Left colon (tissue), 2 donors: ENCODE results near the gene NXN. TPM values are rescaled to one million over a fixed set of nuclear protein-coding genes. Genes with fewer than 3 reads are reported as not detected.
"Not testable (repeated sequence)": the region's sequence is repeated elsewhere in the genome, so short reads cannot be mapped to it uniquely, and the experiment has no call there.

Experiments used
- ATAC-seq: fragments of 200-7000 bp; cut with Tn5 transposase; one replicate; pipeline ENCODE4 v1.9.1; 2020; ENCODE audit warnings: mild to moderate bottlenecking, moderate library complexity
- DNase-seq, 2 donors: peaks; one replicate each; pipeline ENCODE4 v3.0.0-alpha.2; 2020
- intact Hi-C, 2 donors: fragments of 100-400 bp; cut with DNase I in 1 of 2; cut with micrococcal nuclease in 1 of 2; formaldehyde crosslinking; loops; one replicate each; pipeline versions ENCODE4 v1.11.2 to v1.14.0; 2022; cut with DNase I, micrococcal nuclease
- total RNA-seq, 2 donors: library from RNA; stranded (reverse); fragmentation: NEBNext Ultra II Directional; extraction: Animal tissue kit (Norgen Biotek cat#: 25700); gene quantifications; one replicate each; pipeline ENCODE4 v1.2.1, GENCODE V29; 2021
- donor health status: DM: no; HTN: no; CAD: no.
- donor health status: DM: yes; HTN: yes; CAD: no.

Gene NXN
- total RNA-seq, 2 donors from 2014 or later: 3.9 to 14.5 TPM

- DNase-seq (no peak), ATAC-seq (no peak)
- intact Hi-C loops: no loop called here
These were observed 46.1 kb downstream of the NXN start for GRCh38 chr17:933312-934073.

DNA sequence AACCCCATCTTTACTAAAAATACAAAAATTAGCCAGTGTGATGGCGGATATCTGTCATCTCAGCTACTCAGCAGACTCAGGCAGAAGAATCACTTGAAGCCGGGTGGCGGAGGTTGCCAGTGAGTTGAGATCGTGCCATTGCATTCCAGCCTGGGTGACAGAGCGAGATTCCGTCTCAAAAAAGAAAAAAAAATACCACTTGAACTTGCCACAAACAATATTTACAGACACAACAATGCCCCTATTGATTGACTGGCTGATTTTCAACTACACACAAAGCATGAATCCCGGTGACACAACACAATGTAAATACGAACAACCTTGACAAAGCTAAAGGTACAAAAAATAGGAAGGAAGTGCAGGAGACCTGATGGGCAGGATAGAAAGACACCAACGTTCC is 49.3 kb downstream of the NXN start:
- ATAC-seq (no peak), DNase-seq (no peak)
- intact Hi-C loops: no loop called here

DNA sequence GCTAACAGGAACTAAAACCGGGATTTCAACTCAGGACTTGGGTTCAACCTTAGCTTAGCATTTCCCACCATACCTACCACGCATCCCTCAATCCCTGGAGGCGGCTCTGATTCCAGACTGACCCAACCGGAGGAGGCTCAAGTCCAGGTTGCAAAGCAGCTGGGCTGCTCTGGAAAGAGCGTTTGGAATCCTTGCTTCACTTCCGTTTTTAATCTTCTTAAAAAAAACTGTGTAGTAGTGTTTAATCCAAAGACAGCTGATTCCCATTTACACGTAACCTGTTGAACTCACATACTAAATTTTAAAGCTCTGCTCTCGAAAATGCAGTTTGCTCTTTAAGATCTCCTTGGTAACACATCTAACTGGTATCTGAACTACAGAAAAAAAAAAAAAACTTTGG is 50.0 kb downstream of the NXN start:
- no peak for ATAC-seq
- DNase-seq: no peak
- intact Hi-C loops: no loop called here

DNA sequence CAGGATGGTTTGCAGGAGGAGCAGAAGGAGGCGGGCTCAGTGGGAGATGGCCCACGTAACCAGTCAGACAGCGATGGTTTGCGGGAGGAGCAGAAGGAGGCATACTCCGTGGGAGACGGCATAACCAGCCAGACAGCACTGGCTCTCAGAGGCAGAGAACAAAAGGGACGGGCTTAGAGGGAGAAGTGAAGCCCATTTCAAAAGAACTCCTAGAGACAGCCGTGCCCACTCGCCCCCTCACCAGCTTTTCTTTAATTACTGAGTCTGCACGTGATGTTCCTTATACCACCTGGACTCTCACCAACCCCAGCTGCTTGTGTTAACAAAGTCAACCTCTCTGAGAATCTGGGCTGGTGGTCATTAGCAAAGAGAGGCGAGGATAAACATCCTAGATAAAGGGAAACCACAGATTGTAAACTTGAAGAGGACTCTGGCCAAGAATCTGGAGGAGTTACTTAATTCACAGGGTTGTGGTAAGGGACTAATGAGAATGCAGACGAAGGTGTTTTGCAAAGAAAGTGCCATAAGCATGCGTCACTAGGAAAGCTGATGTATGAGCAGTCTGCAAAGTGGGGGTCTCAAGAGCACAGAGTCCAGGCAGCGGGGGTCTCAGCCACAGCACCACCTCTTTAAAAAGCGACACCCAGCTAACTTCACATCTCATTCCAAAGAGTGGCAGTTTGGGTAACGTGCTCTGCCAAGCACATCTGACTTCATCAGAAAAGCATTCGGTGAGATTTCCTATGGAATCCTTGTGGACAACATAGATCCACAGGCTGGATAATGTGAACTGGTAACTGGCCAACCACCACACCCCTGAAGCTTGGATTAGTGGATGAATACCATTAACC is 51.7 kb downstream of the NXN start:
- intact Hi-C loops: no loop called here
- DNase-seq: peak in 1 of 2 donors; percentile 40
- ATAC-seq: no peak

DNA sequence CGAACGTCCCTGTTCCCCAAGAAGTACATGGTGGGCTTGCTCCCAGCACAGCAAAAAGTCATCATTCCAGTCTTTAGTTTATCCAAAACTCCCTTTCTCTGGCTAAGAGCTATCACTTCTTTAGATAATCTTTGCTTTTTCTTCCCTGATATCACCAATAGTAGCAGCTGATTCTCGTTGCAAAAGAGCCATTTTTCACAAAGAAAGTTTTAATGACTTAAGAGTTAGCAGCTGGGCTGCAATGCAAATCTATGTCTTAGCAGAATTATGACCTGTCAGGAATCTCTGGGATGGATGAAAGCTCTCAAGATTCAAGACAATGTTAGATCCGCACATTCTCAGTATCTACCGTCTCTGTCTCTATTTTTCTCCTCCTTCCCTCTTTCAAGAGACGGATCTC is 53.8 kb downstream of the NXN start:
- DNase-seq (no peak), ATAC-seq (no peak)
- intact Hi-C loops: no loop called here

GRCh38 chr17:924711-925475 is 54.7 kb downstream of the NXN start:
- DNase-seq: no peak
- ATAC-seq: no peak
- intact Hi-C loops: no loop called here

DNA sequence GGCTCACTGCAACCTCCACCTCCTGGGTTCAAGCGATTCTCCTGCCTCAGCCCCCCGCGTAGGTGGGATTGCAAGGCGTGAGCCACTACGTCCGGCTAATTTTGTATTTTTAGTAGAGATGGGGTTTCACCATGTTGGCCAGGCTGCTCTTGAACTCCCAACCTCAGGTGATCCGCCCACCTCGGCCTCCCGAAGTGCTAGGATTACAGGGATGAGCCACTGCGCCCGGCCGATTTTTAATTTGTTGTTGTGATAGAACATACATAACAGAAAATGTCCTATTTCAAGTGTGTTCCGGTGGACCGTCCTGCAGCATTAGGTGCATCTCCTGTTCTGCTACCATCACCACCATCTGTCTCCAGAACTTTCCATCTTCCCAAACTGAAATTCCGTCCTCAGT is 55.3 kb downstream of the NXN start:
- DNase-seq, ATAC-seq, intact Hi-C loops: not testable (repeated sequence)

GRCh38 chr17:923633-924032 is 55.9 kb downstream of the NXN start:
- no peak for ATAC-seq
- intact Hi-C loops: no loop called here

DNA sequence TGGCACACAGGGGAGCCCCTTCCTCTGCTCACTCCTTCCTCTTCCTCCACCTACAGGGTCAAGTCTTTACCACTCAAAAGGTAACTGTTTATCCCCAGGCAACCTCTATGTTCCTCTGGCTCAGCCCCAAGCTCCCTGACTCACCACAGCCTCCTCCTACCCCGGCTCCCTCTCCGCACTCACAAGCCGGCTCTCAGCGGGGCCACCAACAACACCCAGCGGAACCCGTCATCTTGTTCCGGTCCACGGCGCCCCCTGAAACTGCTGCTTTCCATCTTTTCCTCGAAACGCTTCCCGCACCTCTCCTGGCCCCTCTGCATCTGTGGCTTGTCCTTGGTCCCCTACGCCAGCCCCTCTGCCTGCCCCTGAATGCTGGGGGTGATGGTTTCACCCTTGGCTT is 58.4 kb downstream of the NXN start:
- DNase-seq: no peak
- no peak for ATAC-seq
- intact Hi-C loops: no loop called here

More at GRCh38 chr17:923633-924032, 55.9 kb downstream of the NXN start:
- DNase-seq: no peak

- ATAC-seq (no peak), DNase-seq (no peak)
- intact Hi-C loops: no loop called here
These were observed 59.4 kb downstream of the NXN start for GRCh38 chr17:920190-920589.

GRCh38 chr17:917941-918740 is 61.4 kb downstream of the NXN start:
- intact Hi-C loops: no loop called here
- ATAC-seq (no peak), DNase-seq (no peak)

DNA sequence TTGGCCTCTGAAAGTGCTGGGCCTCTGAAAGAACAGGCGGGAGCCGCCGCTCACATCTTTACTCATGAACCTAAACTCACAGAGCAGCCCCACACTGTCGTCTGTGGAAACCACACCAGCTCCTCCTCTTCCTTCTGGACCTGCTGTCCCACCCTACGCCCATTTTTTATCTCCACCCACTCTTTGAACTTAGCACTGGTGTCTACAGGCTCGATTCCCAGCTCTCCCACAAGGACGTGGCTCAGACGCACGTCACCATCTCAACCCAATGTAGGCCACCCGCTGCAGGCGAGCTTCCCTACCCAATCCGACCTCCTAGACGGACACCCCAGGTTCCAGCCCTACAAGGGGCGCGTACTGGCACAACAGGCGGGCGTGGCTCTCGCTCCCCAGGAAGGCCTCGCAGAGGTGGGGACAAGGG is 62.2 kb downstream of the NXN start:
- no peak for DNase-seq
- ATAC-seq: no peak
- intact Hi-C loops: no loop called here

GRCh38 chr17:916315-916714 is 63.3 kb downstream of the NXN start:
- intact Hi-C loops: no loop called here
- DNase-seq (no peak), ATAC-seq (no peak)

DNA sequence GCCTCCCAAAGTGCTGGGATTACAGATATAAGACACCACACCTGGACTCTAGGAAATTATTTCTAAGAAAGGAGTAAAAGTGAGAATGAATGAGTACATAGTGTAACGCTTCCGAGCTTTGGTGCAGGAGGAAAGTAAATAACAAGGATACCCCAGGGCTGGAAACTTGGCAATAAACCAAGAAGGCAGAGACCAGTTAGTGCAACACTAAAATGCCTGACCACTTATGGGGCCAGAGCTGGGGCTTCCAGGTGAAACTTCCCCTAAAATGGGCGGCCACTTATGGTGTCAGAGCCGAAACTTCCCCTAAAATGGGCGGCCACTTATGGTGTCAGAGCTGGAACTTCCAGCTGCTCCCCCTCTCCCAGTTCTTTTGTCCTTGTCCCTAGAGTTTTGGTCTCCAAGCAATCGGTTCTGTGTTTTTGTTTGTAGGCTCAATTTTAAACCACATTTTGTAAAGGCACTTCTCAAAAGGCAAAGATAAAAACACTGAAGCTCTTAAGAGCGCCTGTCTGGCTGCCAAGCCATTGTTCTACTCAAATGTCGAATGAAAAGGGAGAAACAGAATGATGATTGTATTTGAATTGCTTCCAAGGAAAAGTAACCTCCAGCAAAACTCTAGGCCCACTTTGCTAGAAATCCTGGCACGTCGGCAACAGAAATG is 63.9 kb downstream of the NXN start:
- no peak for ATAC-seq
- intact Hi-C loops: no loop called here
- no peak for DNase-seq

DNA sequence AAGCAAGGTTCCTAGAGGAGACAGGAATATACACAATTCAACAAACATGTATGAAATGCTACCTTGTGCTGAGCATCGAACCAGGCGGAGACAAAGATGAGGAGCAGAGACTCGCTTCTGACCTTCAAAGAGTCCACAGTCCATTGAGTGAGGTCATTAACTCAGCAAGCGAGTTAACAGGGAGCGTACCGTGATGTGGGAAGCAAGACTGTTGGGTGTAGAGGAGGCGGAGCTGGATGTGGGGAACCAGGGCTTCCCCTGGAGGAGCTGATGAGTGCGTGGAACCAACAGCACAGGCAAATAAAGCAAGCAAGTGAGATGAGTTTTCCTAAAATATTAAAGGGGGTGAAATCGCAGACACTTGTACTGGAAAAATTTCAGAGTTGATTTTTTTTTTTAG is 65.0 kb downstream of the NXN start:
- intact Hi-C loops: no loop called here

GRCh38 chr17:913207-913606 is 66.4 kb downstream of the NXN start:
- no peak for DNase-seq

More for the DNA sequence above, 65.0 kb downstream of the NXN start:
- DNase-seq (no peak), ATAC-seq (no peak)

DNA sequence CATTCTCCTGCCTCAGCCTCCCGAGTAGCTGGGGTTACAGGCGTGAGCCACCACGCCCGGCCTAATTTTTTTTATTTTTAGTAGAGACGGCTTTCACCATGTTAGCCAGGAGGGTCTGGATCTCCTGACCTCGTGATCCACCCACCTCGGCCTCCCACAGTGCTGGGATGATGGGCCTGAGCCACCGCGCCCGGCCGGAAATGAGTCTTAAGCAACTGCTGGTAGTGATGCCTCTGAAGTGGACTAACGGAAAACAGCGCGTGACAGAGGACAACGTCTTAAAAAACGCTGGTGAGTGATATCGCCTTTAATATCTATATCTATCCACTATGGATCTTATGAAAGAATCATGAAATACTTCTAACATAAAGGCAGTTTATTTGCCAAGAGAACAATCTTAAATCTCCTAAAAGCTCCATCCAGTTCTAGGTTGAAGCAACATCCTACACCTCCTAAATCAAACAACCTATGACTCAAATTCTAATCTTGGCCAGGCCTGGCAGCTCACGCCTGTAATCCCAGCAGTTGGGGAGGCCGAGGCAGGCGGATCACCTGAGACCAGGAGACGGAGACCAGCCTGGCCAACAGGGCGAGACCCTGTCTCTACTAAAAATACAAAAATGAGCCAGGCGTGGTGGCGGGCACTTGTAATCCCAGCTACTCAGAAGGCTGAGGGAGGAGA is 69.8 kb downstream of the NXN start:
- intact Hi-C loops: no loop called here
- ATAC-seq (no peak), DNase-seq (no peak)

More at GRCh38 chr17:913207-913606, 66.4 kb downstream of the NXN start:
- ATAC-seq: no peak
- intact Hi-C loops: no loop called here

DNA sequence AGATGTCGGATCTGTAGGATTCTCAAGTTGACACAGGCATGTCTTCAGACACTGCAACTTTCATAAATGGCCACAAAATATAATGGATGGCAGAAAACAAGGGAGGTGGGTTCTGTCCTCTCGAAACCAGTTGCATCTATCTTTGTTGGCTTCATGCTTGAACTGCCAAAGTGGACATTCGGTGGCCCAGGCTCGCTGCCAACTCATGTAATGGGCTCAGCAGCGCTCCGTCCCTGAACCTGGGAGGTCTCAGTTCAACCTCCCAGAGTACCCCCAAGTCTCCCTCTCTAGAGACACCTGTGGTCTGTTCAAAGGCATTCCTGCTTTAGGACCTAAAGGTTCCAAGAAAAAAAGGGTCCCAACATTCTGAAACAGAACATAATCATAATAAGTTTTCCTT is 71.9 kb downstream of the NXN start:
- intact Hi-C loops: no loop called here
- ATAC-seq (no peak), DNase-seq (no peak)
